ENCODE results near the gene THBS1. TPM values are rescaled to one million over a fixed set of nuclear protein-coding genes. Genes with fewer than 3 reads are reported as not detected.

THBS1 gene
- total RNA-seq, 1 experiment from 2014 or later = 278 TPM

DNA sequence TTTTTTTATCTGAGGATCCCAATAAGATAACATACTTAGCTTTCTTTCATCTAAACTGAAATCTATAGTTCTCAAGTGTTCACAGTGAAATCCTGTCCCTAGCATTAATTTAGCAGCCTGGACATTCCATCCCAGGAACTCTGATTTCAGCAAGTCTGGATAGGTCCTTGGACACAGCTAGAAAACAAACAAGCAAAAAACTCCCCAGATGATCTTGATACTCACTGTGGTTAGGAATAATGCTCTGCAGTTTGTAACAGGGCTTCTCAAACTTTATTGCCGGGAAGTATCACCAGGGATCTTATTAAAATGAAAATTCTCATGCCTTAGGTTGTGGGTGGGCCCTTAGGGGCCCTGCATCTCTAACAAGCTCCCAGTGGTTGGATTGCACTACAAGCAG is 24.3 kb downstream of the THBS1 start:
- no peak for DNase-seq (ENCODE audit: low spot score)

DNA sequence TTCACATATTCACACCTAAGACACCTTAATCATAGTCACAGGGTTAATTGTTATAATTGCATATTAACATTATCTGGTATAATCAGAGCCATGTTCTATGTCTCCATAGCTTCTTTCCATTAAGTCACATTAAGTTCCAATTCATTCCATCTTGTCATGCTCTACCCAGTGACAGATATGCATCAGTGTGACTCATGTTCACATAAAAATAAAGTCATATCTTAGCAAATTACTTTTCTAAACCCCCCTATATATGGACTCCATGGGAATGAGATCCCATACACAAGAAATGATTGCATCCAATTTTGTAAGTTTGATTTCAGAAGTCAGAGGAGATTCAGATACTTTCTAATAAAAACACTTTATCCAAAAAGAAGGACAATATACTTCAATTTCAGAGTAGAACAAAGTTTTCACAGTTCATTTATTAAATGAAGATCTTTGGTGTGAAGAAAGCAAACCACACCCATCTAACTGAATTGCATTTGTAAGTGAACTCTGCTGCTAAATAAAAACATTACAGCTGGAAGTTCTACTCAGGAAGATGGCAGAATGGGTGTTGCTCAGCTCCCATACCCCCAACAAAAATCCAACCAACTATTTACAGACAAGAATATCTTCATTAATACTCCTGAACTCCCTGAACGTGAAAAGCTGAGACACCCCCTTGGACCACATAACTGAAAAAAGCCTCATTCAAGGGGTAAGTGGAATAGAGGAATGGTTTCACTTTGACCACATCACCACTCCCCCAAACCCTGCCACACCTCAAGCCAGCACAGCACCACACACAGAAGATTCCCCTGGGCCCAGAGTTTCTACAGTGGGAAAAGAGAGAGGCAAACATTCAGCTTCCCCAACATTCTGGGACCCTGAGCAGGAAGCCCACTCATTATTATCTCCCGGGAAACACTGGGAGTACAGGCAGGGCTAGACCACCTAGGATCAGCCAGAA is 27.6 kb downstream of the THBS1 start:
- no peak for DNase-seq (ENCODE audit: low spot score)

DNA sequence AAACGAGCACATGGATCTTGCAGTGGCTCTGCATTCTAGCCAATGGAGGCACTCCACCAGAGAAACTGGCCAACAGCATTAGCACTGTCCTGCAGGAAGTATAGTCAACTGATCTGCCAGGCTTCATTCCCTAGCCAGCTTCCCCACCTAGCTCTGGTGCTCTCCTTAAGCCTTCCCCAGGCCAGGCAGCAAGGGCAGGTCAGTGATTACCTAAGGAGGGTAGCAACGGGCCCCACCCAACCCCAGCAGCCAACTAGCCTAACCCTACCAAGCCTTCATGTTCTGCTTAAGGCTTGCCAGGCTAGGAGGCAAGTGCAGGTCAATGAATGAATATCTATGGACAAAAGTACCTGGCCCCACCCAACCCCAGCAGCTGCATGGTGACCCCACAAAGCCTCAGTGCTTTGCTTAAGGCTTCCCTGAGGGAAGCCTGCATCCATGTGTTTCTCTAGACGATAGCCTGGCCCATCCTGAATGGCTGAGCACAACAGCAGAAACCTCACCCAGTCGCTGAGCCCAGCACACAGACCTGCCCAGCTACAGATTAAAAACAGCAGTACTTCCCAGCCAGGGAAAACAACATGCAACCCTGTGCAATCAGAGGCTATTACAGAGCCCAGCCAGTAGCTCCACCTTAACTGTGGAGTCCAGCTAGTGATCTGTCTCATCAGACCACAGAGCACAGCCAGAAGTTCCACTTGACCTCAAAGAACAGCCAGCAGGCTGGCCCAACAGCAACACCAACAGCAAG is 28.5 kb downstream of the THBS1 start:
- DNase-seq (ENCODE audit: low spot score) = no peak

DNA sequence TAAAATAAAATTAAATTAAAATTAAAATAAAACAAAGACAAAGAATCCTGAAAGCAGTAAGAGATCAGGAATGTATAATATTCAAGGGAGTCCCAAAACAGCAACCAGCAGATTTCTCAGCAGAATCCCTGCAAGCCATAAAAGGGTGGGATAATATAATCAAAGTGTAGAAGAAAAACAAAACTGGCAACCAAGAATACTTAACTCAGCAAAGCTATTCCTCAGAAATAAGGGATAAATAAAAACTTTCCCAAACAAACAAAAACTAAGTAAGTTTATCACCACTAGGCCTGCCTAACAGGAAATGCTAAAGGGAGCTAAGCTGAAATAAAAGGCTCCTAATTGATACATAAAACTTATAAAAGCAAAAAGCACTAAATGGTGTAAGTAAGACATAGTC is 29.8 kb downstream of the THBS1 start:
- no peak for DNase-seq (ENCODE audit: low spot score)

DNA sequence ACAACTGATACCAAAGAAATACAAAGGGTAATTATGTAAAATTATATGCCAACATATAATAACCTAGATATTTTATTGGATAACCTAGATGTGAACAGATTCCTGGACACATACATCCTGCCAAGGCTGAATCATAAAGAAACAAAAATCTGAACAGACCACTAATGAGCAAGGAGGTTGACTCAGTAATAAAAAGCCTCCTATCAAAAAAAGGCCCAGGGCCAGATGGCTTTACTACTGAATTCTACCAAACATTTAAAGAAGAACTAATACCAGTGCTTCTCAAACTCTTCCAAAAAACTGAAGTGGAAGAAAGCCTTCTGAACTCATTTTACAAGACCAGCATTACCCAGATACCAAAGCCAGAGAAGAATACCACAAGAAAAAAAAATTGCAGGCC is 32.4 kb downstream of the THBS1 start:
- no peak for DNase-seq (ENCODE audit: low spot score)

DNA sequence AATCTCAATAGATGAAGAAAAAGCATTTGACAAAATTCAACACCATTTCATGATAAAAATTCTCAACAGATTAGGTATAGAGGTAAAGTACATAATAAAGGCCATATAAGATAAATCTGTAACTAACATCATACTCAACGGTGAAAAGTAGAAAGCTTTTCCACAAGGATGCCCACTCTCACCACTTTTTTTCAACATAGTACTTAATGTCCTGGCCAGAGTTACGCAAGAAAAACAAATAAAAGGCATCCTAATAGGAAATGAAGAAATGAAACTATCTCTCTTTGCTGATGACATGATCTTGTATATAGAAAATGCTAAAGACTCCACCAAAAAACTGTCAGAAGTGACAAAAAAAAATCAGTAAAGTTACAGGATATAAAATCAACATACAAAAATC is 33.0 kb downstream of the THBS1 start:
- no peak for DNase-seq (ENCODE audit: low spot score)

DNA sequence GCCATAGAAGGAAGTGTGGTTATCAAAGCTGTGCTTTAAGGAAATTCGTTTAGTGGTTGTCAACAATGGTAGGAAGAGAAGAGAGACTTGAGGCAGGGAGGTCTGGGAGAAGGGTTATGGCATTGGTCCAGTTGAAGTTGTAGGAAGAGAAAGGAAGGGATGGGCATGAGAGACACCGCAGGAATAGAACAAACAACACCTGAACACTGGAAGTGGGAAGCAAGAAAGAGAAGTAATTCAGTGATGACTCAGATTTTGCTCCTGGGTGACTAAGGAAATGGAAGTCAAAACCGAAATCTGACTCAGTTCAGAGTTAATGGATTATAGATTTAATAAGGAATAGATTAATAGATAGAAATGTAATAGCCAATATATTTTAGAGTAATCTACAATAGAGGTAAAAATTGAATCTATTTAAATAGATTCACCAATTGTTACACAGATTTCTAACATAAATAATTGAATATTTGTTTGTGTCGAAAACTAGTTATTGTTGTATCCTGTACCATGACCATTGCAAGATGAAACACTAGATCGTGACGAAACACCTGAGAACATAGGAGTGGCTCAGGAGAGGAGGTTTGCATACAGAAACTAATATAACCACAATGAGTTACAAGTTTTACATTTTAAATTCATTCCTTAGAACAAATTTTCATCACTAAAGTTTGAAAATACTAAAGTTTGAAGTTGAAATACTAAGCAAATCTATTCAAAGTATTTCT is 36.0 kb downstream of the THBS1 start:
- DNase-seq (ENCODE audit: low spot score) = no peak

DNA sequence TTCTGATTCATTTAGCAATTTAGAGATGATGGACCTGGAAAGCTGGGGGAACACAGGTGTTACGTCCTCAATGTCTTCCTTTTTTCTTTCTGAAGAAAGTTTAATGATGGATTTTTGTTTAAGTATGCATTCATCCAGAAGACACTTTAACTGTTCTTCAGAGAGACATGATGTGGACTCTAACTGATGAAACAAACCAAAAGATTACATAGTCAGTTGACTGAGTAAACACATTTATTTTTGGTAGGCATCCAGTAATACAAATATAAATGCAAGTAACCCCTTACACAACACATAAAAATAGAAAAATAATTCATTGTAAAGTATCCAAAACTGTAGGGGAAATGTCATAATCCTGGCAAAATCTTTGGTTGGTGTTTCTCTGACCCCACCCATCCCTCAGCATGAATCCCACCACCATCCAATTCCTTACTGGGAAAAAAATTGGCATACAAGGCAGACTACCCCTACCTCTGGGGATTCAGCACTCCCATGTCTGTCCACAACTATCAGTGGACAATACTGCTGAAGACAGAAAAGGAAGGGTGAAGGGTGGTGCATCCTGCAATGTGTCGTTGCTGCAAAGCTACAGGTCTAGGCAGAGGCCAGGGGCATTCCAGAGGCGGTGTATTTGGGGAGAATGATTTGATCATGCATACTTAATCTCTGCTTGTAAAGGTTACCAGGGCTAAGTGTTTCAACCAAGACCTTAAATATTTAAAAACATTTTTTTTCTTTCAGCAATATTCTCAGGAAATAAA is 37.4 kb downstream of the THBS1 start:
- no peak for DNase-seq (ENCODE audit: low spot score)

DNA sequence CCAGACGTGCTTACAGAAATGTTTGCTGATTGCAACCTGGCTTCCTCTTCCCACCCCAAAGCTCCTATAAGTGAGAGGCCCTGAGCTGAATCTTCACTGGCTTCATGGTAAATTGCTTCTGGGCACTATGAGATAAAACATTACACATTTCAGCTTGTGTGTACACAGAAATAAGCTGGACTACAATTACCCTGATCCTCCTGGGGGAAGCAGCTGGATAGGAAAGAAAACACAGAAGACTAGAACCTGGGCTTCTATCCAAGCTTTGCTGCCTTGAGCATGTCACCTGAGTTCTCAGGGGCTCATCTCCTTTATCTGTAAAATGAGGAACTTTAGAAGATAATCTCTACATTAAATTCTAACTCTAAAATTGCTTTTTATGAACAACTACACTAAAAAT is 40.3 kb downstream of the THBS1 start:
- DNase-seq (ENCODE audit: low spot score) = no peak

DNA sequence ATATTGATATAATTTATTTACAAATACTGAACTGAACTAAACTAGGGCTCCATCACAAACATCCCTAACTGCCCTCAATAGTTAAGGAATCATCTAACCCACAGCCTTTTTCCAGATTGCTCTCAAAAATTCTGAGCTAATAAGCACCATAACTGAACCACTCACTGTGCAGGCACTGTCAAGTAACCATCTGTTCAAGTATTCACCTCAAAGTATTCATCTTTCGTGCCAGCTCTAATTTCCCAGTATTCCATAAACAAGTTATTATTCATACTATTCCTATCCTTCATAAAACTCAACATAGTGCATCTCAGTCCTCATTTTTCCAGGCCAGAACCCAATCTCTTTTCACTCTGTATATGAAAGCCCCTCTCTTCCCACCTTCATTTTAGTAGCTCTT is 41.1 kb downstream of the THBS1 start:
- DNase-seq (ENCODE audit: low spot score) = no peak

DNA sequence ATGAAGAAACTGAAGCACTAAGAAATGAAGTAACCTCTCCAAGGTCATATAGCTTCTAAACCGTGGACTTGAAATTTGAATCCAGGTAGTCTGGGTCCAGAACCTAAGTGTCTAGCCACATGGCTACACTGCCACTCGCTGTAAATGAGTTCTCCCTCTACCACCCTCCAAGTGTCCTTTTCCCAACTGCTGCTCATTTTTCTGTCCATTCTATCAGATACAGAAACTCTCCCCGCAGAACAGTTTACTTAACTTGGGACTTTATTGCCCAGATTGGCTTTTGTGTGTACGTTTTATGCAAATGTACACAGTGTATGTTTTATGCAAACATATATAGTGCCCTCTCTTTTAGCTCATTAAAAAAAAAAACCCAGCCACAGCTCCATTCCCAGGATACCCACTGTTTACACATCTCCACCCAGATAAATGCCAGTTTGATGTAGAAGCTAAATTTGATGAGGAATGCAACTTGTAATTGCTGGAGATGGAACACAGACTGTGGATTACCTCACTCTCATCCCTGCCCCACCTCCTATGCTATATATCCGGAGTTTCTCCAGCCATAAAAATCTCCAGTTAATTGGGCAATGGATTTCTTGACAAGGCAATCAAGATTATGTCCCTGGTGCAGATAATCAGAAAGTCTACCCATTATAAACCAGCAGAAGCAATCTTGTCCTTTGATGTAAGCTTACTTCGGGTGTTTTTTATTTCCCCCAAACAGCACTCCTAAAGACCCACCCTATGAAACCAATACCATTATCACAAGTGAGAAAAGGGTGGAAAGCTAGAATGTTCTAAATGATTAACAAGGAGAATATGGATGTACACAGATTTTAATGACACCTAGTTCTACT is 42.0 kb downstream of the THBS1 start:
- DNase-seq (ENCODE audit: low spot score) = no peak

DNA sequence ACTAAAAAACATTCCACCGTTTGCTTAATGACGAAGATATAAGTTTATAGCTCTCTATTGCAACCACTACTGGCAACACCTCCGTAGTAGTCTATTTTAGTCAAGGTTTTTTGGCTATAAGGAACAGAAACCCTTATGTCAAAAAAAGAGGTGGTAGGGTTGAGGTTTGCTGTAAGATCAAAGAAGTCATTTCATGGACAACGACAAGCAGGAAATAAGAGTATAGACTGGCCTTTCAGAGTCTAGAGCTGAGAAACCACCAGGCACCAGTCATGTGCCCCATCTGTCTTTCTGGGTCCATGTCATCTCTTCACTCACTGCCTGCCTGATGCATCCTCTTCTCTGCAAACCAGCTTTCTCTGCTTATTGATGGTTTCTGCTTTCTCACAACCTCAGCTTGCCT is 42.7 kb downstream of the THBS1 start:
- no peak for DNase-seq (ENCODE audit: low spot score)

DNA sequence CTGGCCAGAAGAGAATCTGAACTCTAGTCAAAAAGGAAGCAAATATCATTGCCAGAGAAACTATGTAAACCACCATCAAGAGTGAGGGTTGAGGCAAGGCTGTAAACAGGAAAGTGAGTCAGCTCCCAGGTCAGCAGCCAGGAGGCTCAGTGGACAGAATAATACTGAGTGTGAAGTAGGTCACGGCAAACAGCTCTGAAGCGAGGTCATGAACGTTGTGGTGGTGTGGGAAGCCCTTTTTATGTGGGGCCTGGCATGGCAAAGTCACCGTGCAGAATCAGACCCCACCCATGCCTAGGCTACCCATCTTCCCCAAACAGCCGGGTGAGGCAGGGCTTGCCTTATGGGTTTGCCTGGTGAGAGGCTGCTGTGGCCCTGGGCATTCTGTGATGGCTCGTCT is 43.9 kb downstream of the THBS1 start:
- peak; percentile 84 for DNase-seq (ENCODE audit: low spot score)

DNA sequence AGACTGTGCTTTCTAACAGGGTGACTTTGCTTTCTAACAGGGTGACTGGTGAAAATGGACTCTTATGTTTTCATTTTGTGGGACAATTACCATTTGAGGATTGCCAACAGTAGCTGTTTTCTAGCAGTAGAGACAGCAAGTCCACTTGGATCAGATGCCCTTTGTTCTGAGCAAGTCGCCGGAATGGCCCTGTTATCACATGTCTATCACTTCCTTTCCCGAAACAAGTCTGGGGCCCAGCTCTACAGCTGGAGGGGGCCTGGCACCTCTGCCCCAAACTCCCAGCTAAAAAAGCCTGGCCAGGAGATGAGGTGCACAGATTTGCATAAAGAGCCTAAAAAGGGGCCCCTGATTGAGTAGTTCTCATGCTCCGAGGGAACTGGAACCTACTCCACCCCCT is 44.6 kb downstream of the THBS1 start:
- DNase-seq (ENCODE audit: low spot score) = no peak

DNA sequence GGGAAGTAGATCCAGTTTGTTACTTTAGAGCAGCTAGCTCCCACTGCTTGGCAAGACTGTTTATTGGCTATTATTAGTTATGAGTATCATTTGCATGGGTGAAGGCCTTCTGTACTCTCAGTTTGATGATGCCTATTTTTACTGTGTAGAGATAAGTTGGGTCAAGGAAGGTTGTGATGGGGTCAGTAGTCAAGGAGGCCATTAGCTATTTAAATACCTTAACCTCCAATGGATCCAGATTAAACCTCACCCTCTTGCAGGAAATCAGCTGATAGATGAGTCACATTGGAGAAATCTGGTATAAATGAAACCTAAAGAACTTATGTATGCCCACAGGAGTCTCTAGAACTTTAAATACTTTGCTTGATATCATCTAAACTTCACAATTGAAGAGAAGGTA is 45.0 kb downstream of the THBS1 start:
- DNase-seq (ENCODE audit: low spot score) = no peak

DNA sequence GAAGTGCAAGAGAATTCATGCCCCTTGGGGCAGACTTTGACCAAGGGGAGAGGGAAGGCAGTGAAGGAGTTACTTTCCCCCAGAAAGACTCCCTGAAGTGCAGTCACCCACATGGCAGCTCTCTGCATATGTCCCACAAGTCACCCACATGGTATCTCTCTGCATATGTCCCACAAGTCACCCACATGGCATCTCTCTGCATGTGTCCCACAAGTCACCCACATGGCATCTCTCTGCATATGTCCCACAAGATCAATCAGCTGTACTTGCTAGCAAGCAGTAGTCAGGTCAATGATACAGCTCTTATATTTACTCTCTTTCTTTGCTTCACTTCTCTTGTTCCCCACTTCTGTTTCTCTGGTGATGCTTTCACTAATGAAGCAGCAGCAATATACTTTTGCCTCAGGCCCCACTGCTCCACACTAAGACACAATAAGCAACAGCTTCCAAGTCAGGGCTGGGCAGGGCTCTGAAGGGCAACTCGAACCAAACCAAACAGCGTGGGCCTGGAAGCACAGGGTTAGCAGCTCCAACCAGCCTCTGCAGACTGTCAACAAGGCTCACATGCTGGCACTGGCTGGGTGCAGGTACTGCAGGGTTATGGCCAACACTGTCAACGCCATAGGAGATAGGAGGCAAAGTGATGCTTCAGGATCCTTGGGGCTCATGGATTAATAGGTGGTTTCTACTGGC is 46.7 kb downstream of the THBS1 start:
- DNase-seq (ENCODE audit: low spot score) = no peak

DNA sequence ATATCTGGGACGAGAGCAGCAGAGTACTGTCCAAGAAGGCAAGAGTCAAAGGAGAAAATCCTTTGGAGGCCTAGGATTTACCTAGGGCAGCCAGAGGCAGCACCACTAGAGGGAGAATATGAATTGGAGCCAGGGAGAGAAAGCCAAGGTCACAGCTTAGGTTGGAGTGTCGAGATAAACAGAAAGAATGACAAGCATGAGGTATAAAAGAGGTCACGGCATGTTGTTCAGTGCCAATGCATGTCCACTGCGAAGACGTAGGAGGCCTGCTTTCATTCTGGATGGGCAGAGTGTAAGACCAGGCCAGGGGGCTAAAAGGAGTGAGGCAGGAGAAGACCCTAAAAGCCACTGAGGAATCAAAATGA is 47.2 kb downstream of the THBS1 start:
- no peak for DNase-seq (ENCODE audit: low spot score)

DNA sequence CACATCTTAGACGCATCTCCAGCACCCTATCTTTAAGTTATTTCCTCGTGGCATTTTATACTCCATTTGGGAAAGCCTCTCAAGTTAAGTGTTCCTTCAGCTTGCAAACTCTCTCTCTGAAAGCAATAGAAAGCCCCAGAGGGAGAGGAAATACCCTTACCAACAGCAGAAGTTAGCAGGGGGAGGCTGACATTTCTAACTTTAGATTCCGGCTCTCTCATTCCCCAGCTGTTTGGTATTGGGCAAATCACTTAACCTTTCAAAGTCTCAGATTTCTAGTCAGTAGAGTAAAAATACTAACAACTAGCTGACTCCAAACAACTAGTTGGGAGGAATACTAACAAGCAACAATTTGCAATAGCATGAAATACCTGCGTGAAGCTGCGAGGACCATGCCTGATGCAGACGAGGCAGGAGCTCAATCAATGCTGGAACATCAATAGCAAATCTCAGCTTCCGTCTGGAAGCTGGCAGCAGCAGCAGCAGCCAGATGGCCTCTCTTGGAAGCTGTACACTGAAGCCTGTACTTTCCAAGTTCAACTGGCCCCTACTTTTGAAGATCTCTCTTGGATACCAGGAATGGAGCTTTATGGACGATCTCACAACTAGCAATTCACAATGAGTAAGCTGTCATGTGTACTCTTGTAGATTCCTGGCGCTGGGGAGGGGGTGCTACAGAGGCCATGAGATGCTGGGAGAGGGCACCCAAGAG is 47.8 kb downstream of the THBS1 start:
- DNase-seq (ENCODE audit: low spot score) = no peak

DNA sequence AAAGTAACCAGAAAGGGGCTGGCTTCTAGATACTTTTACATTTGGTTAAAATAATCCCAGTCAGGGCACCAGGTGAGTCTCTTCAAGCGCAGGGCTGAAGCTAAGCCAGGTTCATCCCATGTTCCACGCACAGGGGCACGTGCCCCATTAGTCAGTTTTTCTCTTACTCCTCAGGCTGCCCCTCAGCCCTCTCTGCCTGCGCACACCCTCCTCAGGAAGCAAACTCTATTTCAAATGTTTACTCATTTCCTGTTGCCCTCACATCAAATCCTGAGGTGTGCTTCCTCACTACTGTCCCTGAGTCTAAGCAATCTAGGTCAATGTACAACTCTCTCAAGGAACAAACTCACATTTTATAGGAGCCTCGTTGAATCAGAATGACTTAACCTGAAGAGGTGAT is 48.5 kb downstream of the THBS1 start:
- no peak for DNase-seq (ENCODE audit: low spot score)

DNA sequence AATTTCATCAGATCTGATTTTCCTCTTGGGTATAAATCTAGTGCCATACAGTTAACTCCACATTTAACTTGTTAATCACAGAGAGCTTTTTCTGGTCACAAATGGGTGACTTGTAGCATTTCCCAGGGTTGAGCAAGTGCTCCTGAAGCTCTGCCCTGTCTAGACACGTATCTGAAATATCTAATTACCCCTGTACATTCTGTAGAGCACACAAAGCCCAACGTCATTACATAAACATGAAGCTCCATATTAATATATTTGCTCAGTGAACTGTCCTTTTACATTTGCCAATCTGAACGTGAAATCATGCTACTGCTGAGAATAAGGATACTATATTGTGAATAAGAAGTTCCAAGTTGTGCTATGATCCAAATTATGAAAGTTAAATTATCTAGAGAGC is 49.0 kb downstream of the THBS1 start:
- no peak for DNase-seq (ENCODE audit: low spot score)

Data from H4 (cell line).